ENCODE measurements around the gene KRT36. TPM values are rescaled to one million over a fixed set of nuclear protein-coding genes. Genes with fewer than 3 reads are reported as not detected.
A peak's percentile ranks its signal among the peaks of the same experiment; 100 is the strongest.

KRT36 gene
- total RNA-seq, 1 donor from 2014 or later = not detected

GRCh38 chr17:41500131-41500911, 10.6 kb upstream of the KRT36 start:
- no peak for DNase-seq

- DNase-seq = no peak
Measured at GRCh38 chr17:41499714-41500113, 10.0 kb upstream of the KRT36 start.

DNA sequence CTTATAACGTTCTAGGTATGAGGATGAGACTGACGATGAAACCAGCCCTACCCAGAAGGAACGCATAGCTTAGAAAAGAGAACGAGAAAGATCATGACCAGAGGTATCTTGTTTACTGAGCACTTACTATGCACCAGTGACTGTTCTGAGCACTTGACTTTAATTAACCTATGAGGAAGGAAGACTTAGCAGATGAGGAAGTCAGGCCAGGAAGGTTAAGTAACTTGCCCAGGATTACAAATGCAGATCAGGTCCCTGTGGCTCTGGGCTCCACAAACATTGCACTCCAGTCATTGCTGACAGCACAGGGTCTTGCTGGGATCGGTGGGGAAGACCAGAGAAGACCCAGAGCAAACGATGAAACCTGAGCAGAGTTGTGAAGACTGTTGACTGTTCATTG, 8.6 kb upstream of the KRT36 start:
- no peak for DNase-seq

- DNase-seq = peak; percentile 58
Measured at GRCh38 chr17:41496803-41497484, 7.2 kb upstream of the KRT36 start.

DNA sequence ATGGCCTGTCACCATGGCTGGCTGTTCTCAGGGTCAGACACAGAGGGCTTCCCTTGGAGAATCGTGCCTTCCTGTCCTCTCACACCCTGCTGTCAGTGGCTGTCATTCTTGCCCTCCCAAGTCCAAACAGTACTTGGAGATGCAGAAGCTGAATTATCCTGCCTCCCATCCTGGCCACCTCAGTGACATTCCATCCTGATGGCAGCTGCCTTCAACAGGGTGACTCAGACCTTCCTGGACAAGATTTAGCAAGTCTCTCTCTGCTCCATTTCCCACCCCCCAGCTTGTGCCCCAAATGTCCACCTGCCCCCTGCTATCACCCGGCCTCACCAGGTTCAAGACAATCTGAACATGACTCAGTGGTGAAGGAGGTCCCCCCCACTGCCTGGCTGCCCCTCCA, 4.8 kb upstream of the KRT36 start:
- DNase-seq = no peak

GRCh38 chr17:41492771-41493170, 3.1 kb upstream of the KRT36 start:
- DNase-seq = peak; percentile 55

GRCh38 chr17:41492351-41492750, 2.6 kb upstream of the KRT36 start:
- DNase-seq = no peak

- DNase-seq = no peak
Measured at GRCh38 chr17:41491476-41491875, 1.8 kb upstream of the KRT36 start.

GRCh38 chr17:41490000-41490990, 585 bp upstream of the KRT36 start:
- DNase-seq = no peak

- DNase-seq = no peak
Measured at GRCh38 chr17:41486809-41487530, 2.7 kb downstream of the KRT36 start.

- no peak for DNase-seq
Measured at GRCh38 chr17:41486316-41486715, 3.4 kb downstream of the KRT36 start.

GRCh38 chr17:41484920-41485904, 4.5 kb downstream of the KRT36 start:
- DNase-seq = no peak

DNA sequence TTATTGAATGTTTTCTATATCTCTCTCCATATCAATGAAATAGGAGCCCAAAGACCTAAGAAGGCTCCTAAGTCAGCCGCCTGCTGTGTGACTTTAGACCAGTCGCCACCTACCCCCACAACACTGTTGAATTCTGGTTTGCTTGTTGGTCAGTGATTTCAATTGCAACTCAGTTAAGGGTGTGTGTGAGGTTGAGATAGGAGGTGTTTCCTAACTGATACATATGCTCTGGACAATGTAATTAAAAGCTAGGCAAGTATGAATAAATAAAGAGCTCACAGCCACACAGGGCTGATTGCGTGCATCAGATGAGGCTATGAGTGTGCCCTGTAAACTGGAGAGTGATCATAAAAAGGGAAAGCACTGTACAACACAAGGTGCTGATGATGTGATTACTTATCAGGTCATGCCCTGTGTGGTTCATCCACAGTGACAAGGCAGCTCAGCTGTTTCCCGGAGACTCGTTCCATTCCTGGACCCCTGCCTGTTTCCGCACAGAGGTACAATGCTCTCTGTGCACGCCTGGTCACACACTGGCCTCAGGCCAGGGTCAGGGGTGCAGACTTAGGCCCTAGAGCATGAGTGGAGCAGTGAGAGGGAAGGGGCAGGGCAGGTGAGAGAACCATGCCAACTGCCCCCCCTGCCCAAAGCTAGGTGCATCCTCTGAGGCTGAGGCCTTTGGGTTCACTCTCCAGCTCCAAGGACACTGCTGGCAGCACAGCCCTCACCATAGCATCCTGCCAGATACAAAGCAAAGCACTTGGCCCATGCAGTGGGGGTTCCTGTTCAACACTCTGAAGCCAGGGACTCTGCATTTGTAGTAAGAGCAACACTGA, 5.5 kb downstream of the KRT36 start:
- DNase-seq = no peak

DNA sequence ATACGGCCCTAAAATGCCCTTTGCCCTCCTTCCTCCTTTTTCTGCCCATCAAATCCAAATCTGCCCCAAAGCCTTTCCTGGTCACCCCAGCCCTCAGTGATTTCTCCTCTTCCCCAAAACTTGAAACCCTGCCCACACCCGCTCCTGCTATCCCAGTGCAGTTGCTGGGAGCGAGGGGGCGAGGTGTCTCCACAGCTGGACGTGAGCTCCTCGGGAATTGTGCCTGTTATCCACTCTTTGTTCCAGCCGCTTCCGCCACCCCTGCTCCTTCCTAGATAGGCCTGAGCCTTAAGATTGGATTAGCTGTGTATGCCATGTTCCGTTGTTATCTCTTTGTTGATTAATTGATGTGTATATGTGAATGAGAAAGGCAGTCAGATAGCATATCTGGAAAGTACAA, 6.2 kb downstream of the KRT36 start:
- no peak for DNase-seq

DNA sequence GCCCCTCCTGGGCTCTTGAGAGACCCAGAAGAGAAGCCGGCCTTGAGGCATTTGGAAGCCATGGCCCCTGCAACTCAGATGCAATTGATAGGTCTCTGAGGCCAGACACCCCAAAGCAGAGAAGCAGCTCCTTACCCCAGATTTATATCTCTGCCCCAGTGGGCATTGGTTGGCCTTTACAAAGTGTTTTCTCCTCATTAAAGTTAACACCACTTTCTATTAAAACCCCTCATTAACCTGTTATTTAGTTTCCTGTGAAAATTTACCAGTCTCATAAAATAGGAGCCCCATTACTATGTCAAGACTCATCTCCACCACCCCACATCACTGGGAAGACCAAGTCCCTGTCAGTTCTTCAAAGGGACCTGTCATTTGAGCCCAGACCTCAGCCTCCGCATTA, 8.7 kb downstream of the KRT36 start, which contains the start of gene KRT35:
TSS of gene KRT35 (minus strand) at position 116 of the 400 bp plus-strand sequence. CDS start at position 62, 54 bp downstream.
- DNase-seq = no peak

DNA sequence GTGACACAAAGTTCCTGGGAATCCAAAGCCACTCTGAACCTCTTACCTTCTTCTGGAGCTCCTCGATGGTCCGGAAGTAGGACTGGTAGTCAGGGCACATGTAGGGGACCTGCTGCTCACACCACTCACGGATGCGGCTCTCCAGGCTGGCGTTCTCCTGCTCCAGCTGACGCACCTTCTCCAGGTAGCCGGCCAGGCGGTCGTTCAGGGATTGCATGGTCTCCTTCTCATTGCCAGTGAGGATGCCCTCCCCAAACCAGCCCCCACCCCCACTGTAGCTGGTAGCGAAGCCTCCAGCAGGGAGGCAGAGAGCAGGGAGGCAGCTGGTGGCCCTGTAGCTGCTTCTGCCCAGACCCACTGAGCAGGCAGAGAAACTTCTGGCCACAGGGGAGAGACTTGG, 9.1 kb downstream of the KRT36 start:
- no peak for DNase-seq

DNA sequence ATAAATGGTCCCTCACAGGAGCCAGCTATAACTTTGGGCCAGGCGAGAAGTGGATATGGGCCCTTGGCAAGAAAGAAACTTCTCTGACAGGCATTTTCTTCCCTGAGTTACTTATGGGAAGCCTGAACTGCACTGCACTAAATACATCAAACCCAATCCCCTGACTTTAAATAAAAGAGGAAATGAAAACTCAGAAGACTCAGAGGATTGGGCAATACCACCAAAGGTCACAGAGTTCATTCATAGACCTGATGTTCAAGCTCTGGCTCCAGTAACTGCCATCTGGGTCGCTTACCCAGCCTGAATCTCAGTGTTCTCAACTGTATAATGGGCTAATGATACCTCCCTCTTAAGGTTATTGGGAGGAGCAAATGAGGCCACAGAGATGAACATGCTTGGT, 9.6 kb downstream of the KRT36 start:
- DNase-seq = no peak

DNA sequence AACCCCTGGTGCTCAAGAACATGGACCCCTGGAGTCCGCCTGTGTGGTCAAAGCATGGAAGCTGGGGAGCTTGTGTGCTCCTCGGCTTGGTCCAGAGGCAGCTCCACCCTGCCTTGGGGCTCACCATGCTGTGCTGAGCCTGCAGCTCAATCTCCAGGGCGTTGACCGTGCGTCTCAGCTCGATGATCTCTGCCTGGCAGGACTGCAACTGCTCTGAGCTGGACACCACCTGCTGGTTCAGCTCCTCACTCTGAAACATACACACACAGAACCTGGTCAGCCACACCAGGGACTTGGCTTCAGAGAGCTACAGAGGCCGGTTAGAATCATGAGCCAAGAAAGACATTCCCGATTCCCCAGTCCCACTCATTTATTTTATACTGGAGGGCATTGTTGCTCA, 11.5 kb downstream of the KRT36 start:
- DNase-seq = no peak

All from tongue (tissue), 2 donors.